Stimulated activated naive CD8-positive, alpha-beta T cell treated with anti-CD3 and anti-CD28 coated beads, Interleukin-15, amount 100 ng/mL, for 72 hours (primary cell): ENCODE measurements around the gene RNF20.
A peak's percentile ranks its signal among the peaks of the same experiment; 100 is the strongest.
"Not testable (repeated sequence)": the region's sequence is repeated elsewhere in the genome, so short reads cannot be mapped to it uniquely, and the experiment has no call there.

Source experiments
- ATAC-seq: fragments of 150-1000 bp; cut with Tn5 transposase; 2 replicates; pipeline ENCODE4 v1.10.0; 2021; ENCODE audit warnings: mild to moderate bottlenecking, moderate library complexity
- DNase-seq, 2 donors: peaks; one replicate each; pipeline ENCODE4 v3.0.0; 2021 to 2022
- H3K27ac Mint-ChIP-seq, 2 donors: one replicate each; pipeline ENCODE4 v1.8.0; 2022; ENCODE audit warnings: mild to moderate bottlenecking in 2 of 2, mixed read lengths in 2 of 2, moderate library complexity in 2 of 2
- H3K27me3 Mint-ChIP-seq: one replicate; pipeline ENCODE4 v1.8.0; 2022; ENCODE audit warnings: mixed read lengths
- H3K4me1 Mint-ChIP-seq: one replicate; pipeline ENCODE4 v1.8.0; 2022; ENCODE audit warnings: mild to moderate bottlenecking, mixed read lengths
- H3K4me3 Mint-ChIP-seq, 2 donors: one replicate each; pipeline ENCODE4 v1.8.0; 2022; ENCODE audit warnings: mild to moderate bottlenecking in 2 of 2, mixed read lengths in 2 of 2, moderate library complexity in 1 of 2
- H3K9me3 Mint-ChIP-seq, 2 donors: one replicate each; pipeline ENCODE4 v1.8.0; 2022; ENCODE audit warnings: mixed read lengths in 2 of 2

RNF20 gene

DNA sequence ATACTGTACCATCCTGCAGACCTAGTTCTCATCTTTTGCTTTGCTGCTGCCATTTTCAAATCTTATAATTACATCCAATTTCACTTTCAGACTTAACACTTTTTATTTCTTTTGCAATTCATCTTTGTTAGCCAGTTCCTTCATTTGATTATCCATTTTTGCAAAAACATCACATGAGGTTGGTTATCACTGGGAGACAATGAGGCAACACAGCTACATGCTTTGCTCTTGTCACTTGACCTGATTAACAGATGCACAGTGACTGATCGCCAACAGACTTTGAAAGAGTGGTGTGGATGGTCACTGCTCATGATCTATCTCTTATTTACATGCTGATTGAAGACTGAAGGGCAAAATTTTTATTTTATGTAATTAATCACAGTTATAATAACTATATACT lies 17.0 kb upstream of the RNF20 start:
- peaks cover 60% of the 10 kb centered on the region for H3K27me3 Mint-ChIP-seq
- no peak for DNase-seq
- no peak for ATAC-seq
- peaks cover 0 to 13% of the 10 kb centered on the region in 2 donors for H3K9me3 Mint-ChIP-seq
- no peak overlapping the region for H3K4me3 Mint-ChIP-seq
- no peak overlapping the region for H3K27ac Mint-ChIP-seq
- no peaks in the 10 kb centered on the region for H3K4me1 Mint-ChIP-seq

DNA sequence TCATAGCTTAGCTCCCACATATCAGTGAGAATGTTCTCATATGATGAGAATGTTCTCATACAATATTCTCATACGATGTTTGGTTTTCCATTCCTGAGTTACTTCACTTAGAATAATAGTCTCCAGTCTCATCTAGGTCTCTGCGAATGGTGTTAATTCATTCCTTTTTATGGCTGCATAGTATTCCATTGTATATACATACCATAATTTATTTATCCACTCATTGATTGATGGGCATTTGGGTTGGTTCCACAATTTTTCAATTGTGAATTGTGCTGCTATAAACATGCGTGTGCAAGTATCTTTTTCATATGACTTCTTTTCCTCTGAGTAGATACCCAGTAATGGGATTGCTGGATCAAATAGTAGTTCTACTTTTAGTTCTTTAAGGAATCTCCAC lies 15.2 kb upstream of the RNF20 start:
- DNase-seq, H3K4me3 Mint-ChIP-seq, H3K27ac Mint-ChIP-seq, H3K4me1 Mint-ChIP-seq, ATAC-seq: not testable (repeated sequence)
- H3K9me3 Mint-ChIP-seq: peaks cover 0 to 13% of the 10 kb centered on the region in 2 donors
- H3K27me3 Mint-ChIP-seq: peaks cover 73% of the 10 kb centered on the region

DNA sequence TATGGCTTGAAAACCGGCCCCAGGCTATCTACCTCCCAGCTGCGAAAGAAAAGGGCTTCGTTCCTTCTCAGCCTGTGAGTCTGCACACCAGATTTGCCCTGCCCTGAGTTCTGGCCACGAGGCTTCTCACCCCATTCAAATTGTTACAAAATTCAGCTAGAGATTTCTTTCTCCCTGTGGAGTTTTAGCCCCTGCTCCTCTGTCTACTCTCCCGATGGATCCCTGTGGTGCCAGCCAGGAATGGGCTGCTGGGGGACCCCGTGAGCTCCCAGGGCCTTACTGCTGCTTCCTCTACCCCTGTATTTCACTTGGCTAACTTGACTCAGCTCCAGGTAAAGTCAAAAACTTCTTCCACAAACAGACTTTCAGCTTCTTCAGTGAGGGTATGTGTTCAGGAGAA lies 9.3 kb upstream of the RNF20 start:
- DNase-seq (no peak), ATAC-seq (no peak)
- Mint-ChIP-seq H3K9me3 (no peaks in the 10 kb centered on the region), H3K4me1 (peaks cover 2% of the 10 kb centered on the region), H3K27me3 (peaks cover 61% of the 10 kb centered on the region), H3K27ac (no peak overlapping the region), H3K4me3 (no peak overlapping the region)

DNA sequence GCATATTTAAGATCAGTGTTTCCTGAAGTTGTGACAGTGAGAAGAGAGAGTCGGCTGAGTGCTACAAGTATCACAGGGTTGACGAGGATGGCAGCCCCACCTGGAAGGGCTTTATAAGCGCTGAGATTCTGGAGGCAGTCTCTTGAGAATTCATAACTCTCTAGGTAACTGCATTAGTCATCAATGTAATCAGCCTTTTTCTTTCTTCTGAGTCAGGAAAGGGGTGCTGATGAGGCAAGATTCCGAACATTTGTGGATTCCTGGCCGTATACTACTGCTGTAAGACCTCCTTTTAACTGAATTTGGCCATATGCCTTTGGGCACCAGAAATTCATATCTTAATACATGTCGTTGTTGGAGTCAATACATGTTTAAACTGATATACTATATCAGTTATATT lies 6.6 kb upstream of the RNF20 start:
- Mint-ChIP-seq H3K4me1 (peaks cover 7% of the 10 kb centered on the region), H3K27ac (no peak overlapping the region), H3K9me3 (no peaks in the 10 kb centered on the region), H3K27me3 (peaks cover 44% of the 10 kb centered on the region), H3K4me3 (no peak overlapping the region)
- no peak for ATAC-seq
- no peak for DNase-seq

DNA sequence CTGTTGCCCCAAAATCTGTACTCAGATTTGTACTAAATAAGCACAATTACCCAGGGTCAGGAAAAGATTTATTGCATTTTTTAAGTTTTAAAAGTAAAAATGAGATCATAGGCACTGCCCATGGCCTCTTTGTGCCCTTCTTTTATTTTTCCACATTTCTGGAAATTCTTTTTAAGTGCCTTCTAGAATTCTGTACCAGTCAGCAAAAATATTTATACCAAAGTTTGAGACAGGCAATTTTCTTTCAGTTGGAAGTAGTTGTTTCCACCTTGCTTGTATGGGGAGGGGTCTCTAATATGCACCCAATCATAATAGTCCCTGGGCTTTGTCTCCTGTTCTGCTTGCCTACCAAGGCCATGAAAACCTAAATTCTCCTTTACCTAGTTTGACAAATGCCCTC lies 5.6 kb upstream of the RNF20 start:
- no peak overlapping the region for H3K27ac Mint-ChIP-seq
- H3K4me1 Mint-ChIP-seq: peaks cover 7% of the 10 kb centered on the region
- ATAC-seq (no peak), DNase-seq (no peak)
- H3K4me3 Mint-ChIP-seq: no peak overlapping the region
- peaks cover 37% of the 10 kb centered on the region for H3K27me3 Mint-ChIP-seq
- H3K9me3 Mint-ChIP-seq: no peaks in the 10 kb centered on the region

DNA sequence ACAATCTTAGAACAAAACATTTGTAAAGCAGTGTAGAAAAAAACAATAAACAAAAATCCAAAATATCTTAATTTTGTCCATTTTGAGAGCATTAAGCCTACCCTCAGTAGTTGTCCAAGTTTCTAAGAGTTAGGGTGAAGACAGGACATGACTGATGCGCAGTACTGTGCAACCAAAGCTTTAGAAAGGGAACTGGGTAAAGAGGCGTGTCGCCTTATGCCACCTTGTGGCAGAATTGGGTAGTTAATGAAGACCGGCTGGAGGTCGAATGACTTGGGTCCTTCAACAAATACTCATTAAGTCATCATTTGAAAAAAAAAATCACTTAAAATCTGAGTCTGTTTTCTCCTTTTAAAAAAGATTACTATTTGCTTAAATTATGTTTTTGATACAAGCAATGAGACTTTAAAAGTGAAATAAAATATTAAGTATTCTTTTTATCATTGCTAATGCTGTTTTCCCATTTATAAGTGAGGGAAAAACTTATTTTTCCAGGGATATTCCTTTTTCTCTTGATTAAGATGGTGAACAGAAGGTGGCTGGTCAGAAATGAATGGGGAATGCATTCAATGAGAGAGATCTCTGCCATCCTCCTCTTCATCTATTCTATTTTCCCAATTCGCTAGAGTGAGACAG lies 3.5 kb upstream of the RNF20 start:
- Mint-ChIP-seq H3K4me3 (no peak overlapping the region), H3K27me3 (peaks cover 15% of the 10 kb centered on the region), H3K9me3 (no peaks in the 10 kb centered on the region), H3K4me1 (peaks cover 9% of the 10 kb centered on the region), H3K27ac (no peak overlapping the region)
- ATAC-seq: peak; percentile 59
- DNase-seq: peak; percentile 70 to 80

DNA sequence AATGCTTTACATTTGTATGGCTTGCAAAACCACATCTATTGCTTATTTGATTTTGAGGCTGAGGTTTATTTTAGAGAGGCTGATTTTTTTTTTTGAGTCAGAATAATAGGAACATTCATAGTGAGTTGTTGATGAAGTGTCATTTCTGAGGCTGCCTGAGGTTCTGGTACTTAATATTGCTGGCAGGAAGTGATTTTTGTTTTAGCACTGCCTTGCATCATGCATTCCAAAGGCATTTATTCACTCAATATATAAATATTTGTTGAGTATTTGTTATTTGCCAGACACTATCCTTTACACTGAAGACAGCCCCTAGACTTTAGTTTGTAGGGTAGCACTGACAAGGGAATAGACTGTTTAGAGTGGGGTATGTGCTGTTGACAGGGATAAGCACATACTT lies 2.7 kb downstream of the RNF20 start:
- ATAC-seq (no peak), DNase-seq (no peak)
- no peak overlapping the region for H3K27ac Mint-ChIP-seq
- peak overlapping the region in 1 of 2 donors; percentile 44 for H3K4me3 Mint-ChIP-seq
- peaks cover 7% of the 10 kb centered on the region for H3K4me1 Mint-ChIP-seq
- no peaks in the 10 kb centered on the region for H3K9me3 Mint-ChIP-seq
- H3K27me3 Mint-ChIP-seq: no peaks in the 10 kb centered on the region

DNA sequence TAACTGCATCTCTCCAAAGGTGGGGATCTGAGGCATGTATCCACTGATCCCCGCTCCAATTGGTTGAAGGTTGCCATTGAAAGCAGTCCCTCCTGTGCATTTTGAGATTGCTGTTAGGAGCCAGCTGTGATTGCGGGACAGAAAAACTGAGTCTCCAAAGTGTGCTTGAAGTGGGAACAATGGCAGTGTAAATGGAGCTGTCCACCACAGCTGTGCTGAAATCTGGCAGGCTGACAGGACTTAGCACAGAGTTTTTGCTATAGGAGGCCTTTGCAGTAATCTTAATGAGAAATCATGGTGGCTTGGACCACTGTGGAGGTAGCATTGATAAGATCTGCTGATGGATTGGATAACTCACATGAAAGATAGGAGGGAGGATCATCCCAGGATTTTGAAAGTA lies 3.3 kb downstream of the RNF20 start:
- no peak overlapping the region for H3K4me3 Mint-ChIP-seq
- DNase-seq (no peak), ATAC-seq (no peak)
- H3K4me1 Mint-ChIP-seq: peaks cover 7% of the 10 kb centered on the region
- no peak overlapping the region for H3K27ac Mint-ChIP-seq
- no peaks in the 10 kb centered on the region for H3K9me3 Mint-ChIP-seq
- no peaks in the 10 kb centered on the region for H3K27me3 Mint-ChIP-seq

DNA sequence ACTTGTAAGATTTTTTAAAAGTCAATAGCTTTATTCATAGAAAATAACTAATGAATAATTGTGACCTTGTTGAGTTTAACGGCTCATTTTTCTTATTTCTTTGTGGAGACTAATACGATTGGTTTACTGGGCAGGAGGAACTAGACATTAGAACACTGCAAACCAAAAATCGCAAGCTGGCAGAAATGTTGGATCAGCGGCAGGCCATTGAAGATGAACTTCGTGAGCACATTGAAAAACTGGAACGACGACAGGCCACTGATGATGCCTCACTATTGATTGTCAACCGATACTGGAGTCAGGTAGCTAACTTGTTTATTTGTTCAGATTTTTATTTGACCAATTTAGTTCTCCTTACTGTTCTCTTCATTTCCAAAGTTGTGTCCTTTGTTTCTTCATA lies 6.4 kb downstream of the RNF20 start:
- H3K4me1 Mint-ChIP-seq: peaks cover 6% of the 10 kb centered on the region
- no peaks in the 10 kb centered on the region for H3K27me3 Mint-ChIP-seq
- no peak overlapping the region for H3K27ac Mint-ChIP-seq
- H3K4me3 Mint-ChIP-seq: no peak overlapping the region
- no peaks in the 10 kb centered on the region for H3K9me3 Mint-ChIP-seq
- no peak for DNase-seq
- ATAC-seq: no peak

DNA sequence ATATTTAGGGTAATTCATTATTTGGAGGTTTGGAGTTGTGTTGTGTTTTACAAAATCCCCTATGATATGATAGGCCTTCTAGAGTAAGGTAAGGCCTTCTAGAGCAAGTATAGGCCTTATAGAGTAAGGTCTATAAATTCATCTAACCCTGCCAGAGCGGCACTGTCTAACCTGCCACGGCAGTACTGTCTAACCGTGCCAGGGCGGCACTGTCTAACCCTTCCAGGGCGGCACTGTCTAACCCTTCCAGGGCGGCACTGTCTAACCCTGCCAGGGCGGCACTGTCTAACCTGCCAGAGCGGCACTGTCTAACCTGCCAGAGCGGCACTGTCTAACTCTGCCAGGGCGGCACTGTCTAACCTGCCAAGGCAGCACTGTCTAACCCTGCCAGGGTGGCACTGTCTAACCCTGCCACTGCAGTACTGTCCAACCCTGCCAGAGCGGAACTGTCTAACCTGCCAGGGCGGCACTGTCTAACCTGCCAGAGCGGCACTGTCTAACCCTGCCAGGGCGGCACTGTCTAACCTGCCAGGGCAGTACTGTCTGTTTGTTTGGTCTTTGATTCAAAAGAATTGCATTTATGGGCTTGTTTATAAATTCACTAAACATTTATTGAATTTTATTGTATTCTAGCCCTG lies 9.6 kb downstream of the RNF20 start:
- ATAC-seq (no peak), DNase-seq (no peak)
- Mint-ChIP-seq H3K27me3 (no peaks in the 10 kb centered on the region), H3K9me3 (no peaks in the 10 kb centered on the region), H3K4me1 (no peaks in the 10 kb centered on the region), H3K27ac (no peak overlapping the region), H3K4me3 (no peak overlapping the region)

DNA sequence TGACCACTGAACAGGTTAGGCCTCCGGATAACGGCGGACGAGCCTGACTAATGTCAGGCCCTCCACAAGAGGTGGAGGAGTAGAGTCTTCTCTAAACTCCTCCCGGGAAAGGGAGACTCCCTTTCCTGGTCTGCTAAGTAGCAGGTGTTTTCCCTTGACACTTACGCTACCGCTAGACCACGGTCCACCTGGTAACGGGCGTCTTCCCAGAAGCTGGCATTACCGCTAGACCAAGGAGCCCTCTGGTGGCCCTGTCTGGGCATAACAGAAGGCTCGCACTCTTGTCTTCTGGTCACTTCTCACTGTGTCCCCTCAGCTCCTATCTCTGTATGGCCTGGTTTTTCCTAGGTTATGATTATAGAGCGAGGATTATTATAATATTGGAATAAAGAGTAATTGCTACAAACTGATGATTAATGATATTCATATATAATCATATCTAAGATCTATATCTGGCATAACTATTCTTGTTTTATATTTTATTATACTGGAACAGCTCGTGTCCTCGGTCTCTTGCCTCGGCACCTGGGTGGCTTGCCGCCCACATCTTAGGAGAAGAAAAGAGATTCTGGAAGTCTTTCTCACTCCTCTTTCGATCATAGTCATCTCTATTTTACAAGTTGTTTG lies 15.9 kb downstream of the RNF20 start:
- DNase-seq, H3K9me3 Mint-ChIP-seq, H3K27ac Mint-ChIP-seq, H3K4me3 Mint-ChIP-seq, H3K27me3 Mint-ChIP-seq, ATAC-seq, H3K4me1 Mint-ChIP-seq: not testable (repeated sequence)

DNA sequence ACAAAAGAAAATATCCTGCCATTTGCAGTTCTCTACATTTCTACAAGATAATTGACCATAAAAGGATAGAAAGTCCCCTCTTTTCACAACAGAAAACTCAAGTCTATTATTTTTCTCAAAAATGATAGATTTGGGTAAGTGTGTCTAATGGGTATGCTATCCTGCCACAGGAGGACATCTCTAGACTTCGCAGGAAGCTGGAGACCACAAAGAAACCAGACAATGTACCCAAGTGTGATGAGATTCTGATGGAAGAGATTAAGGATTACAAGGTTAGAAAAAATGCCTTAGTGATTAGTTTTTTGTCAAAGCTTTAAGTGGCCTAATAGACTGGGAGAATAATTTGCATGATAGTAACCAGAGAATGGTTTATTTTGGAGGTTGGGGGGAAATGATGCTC lies 28.1 kb downstream of the RNF20 start:
- peaks cover 8 to 26% of the 10 kb centered on the region in 2 donors for H3K9me3 Mint-ChIP-seq

DNA sequence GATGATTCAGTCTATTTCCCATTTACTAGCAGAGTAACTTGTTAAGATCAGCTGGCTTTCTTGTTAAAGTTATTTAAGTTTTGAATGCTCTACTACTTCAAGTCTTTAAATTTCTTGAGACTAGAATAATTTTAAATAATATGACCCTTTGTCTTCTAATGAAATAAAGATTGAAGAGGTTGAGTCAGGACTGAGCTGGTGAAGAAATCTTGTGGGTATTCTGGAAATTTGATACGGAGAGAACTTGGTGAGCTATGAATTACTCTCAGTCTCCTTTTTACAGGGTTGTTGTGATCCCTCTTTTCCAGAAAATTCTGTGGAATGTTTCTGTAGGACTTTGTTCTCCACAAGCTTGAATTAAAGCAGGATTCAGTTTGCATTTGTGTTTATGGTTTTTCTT lies 29.3 kb downstream of the RNF20 start:
- no peak for ATAC-seq
- H3K27me3 Mint-ChIP-seq: no peaks in the 10 kb centered on the region
- H3K4me1 Mint-ChIP-seq: peaks cover 23% of the 10 kb centered on the region
- H3K4me3 Mint-ChIP-seq: no peak overlapping the region
- no peak overlapping the region for H3K27ac Mint-ChIP-seq
- peaks cover 0 to 20% of the 10 kb centered on the region in 2 donors for H3K9me3 Mint-ChIP-seq
- no peak for DNase-seq

More for the DNA sequence above, 28.1 kb downstream of the RNF20 start:
- Mint-ChIP-seq H3K4me3 (no peak overlapping the region), H3K27ac (no peak overlapping the region), H3K27me3 (no peaks in the 10 kb centered on the region), H3K4me1 (peaks cover 23% of the 10 kb centered on the region)
- DNase-seq (no peak), ATAC-seq (no peak)

DNA sequence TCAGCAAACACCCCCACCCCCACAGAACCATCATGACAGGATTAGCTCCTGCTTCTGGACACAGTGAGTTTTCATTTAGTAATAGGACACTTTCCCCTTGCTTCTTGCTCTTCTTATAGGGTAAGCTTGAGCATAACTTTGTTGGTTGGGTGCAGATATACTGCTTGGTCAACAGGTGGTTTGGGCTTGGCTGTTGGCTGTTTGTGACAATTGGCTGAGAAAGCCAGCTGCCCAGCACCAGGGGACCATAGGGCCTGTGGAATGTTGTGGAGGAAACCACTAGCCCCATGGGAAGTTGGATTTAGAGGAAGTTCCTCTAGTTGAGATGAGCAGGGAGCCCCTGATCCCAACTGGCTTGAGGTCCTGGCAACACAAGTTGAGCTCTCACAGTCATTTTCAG lies 30.6 kb downstream of the RNF20 start:
- Mint-ChIP-seq H3K9me3 (peaks cover 0 to 7% of the 10 kb centered on the region in 2 donors), H3K4me1 (peaks cover 16% of the 10 kb centered on the region), H3K27me3 (no peaks in the 10 kb centered on the region), H3K27ac (no peak overlapping the region), H3K4me3 (no peak overlapping the region)
- ATAC-seq: no peak
- no peak for DNase-seq

DNA sequence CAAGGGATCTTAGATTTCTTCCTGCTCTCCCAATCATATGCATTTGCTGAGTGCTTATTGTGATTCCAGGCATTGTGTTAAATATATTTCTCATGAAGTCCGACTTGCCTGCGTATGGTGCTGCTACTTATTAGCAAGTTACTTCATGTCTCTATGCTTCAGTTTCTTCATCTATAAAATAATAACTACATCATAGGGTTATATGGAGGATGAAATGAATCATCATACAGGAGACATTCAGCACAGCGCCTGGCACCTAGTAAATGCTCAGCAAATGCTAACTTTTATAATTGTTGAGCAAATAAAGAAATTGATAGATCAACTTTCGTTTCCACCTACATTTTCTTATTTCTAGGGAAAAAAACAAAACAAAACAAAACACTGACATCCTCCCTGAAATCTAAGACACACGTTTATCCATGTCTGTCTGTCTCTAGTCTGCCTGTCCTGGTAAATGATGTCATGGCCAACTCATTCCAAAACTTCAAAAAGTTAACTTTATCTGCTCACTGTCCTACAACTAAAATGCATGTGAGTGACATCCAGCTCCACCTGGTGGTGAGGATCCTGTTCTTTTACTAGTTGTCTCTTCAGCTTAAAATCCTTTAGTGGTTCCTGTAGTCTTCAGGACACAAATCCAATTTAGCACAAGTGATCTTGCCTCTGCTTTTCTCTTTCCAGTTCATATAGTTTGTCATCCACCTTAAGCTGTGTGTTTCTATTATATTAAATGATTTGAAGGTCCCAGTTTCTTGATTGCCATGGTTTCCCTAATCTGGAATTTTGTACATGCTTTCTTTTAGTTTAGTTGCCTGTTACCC lies 33.5 kb downstream of the RNF20 start:
- H3K4me1 Mint-ChIP-seq: peaks cover 26% of the 10 kb centered on the region
- H3K4me3 Mint-ChIP-seq: no peak overlapping the region
- ATAC-seq (peak; percentile 66), DNase-seq (no peak)
- no peak overlapping the region for H3K27ac Mint-ChIP-seq
- no peaks in the 10 kb centered on the region for H3K9me3 Mint-ChIP-seq
- H3K27me3 Mint-ChIP-seq: no peaks in the 10 kb centered on the region
